Transverse colon (tissue), 4 donors: Measurements from ENCODE around the gene RPL9.

Source experiments
- EP300 ChIP-seq: sonication (generic); formaldehyde crosslinking; IDR thresholded peaks from one replicate; pipeline ENCODE4 v1.6.1; 2017; ENCODE audit warnings: antibody characterized with exemption, low read depth
- POLR2AphosphoS5 ChIP-seq, 3 donors: sonication (generic); formaldehyde crosslinking; IDR thresholded peaks; one replicate each; pipeline ENCODE4 v1.6.1; 2016; ENCODE audit warnings: antibody characterized with exemption in 3 of 3
- TF ChIP-seq, protein P1 (sequence below), 5 experiments: fragments of 200-600 bp in 3 of 5; fragments of 450-650 bp in 2 of 5; sonication (generic) in 3 of 5; IDR thresholded peaks; 1 replicate in 2 of 5; 2 replicates in 3 of 5; pipeline ENCODE4 v1.5.1; 2016 to 2017; ENCODE audit warnings: antibody characterized with exemption in 5 of 5, inconsistent platforms in 3 of 5, mild to moderate bottlenecking in 2 of 5, moderate library complexity in 1 of 5

DNA sequence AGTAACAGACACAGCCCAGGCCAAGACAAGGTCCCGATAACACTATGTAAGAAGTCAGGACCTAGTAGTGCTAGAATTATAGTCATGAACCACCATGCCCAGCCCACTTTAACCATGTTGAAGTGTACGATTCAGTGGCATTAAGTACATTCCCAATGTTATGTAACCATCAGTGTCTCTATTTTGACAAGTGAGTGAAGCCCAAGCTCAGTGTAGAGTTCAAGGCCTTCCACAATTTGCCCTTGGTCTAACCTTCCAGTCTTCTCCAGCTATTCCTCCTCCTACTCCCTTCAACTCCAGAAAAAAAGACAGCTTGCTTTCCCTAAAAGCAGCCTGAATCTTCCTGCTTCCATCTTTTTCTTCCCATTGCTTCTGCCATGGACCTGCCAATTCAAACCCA, 31.6 kb upstream of the RPL9 start:
- TF ChIP-seq, protein P1, sequence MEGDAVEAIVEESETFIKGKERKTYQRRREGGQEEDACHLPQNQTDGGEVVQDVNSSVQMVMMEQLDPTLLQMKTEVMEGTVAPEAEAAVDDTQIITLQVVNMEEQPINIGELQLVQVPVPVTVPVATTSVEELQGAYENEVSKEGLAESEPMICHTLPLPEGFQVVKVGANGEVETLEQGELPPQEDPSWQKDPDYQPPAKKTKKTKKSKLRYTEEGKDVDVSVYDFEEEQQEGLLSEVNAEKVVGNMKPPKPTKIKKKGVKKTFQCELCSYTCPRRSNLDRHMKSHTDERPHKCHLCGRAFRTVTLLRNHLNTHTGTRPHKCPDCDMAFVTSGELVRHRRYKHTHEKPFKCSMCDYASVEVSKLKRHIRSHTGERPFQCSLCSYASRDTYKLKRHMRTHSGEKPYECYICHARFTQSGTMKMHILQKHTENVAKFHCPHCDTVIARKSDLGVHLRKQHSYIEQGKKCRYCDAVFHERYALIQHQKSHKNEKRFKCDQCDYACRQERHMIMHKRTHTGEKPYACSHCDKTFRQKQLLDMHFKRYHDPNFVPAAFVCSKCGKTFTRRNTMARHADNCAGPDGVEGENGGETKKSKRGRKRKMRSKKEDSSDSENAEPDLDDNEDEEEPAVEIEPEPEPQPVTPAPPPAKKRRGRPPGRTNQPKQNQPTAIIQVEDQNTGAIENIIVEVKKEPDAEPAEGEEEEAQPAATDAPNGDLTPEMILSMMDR (IDR thresholded peaks at IDR 0.05): no peak
- no peak for TF ChIP-seq EP300
- no peak for TF ChIP-seq POLR2AphosphoS5 (IDR thresholded peaks at IDR 0.05)
